ENCODE data around the gene KCNF1. TPM values are rescaled to one million over a fixed set of nuclear protein-coding genes. Genes with fewer than 3 reads are reported as not detected.

KCNF1 gene, protein sequence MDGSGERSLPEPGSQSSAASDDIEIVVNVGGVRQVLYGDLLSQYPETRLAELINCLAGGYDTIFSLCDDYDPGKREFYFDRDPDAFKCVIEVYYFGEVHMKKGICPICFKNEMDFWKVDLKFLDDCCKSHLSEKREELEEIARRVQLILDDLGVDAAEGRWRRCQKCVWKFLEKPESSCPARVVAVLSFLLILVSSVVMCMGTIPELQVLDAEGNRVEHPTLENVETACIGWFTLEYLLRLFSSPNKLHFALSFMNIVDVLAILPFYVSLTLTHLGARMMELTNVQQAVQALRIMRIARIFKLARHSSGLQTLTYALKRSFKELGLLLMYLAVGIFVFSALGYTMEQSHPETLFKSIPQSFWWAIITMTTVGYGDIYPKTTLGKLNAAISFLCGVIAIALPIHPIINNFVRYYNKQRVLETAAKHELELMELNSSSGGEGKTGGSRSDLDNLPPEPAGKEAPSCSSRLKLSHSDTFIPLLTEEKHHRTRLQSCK
- total RNA-seq = under 1 TPM in 2 of 3 donors, not detected in 1; 0.29 to 0.66 TPM

GRCh38 chr2:10911291-10912075, at the start of gene KCNF1:
Gene KCNF1 (plus strand): TSS chr2:10911934. CDS start chr2:10912427, 493 bp downstream.
- Histone ChIP-seq H3K4me1 (no peaks in the 10 kb centered on the region), H3K27me3 (peaks cover 0 to 42% of the 10 kb centered on the region in 2 donors), H3K36me3 (no peaks in the 10 kb centered on the region), H3K9me3 (no peaks in the 10 kb centered on the region), H3K4me3 (peak within 1 kb of the TSS; percentile 21 to 62 (median 35)), H3K27ac (no peak within 1 kb of the TSS)
- no peak for TF ChIP-seq CTCF (IDR thresholded peaks at IDR 0.05)
- no peak for TF ChIP-seq POLR2A (IDR thresholded peaks at IDR 0.05)
- TF ChIP-seq POLR2AphosphoS5 (IDR thresholded peaks at IDR 0.05) = no peak
- peak in 1 of 2 donors; percentile 37 for DNase-seq (ENCODE audit: low spot score in 2 of 2)
- intact Hi-C loops (cut with DNase I; ENCODE audit: low total_unique reads) = no loop called here

GRCh38 chr2:10862330-10862729, 49.4 kb upstream of the KCNF1 start:
- intact Hi-C loops (cut with DNase I; ENCODE audit: low total_unique reads) = no loop called here
- no peak for DNase-seq (ENCODE audit: low spot score in 2 of 2)

GRCh38 chr2:10863047-10863446, 48.7 kb upstream of the KCNF1 start:
- H3K27me3 ChIP-seq = peaks cover 0 to 18% of the 10 kb centered on the region in 2 donors
- intact Hi-C loops (cut with DNase I; ENCODE audit: low total_unique reads) = no loop called here
- no peaks in the 10 kb centered on the region for H3K4me1 ChIP-seq
- no peak for TF ChIP-seq POLR2A (IDR thresholded peaks at IDR 0.05)
- TF ChIP-seq POLR2AphosphoS5 (IDR thresholded peaks at IDR 0.05) = no peak
- no peak for TF ChIP-seq CTCF (IDR thresholded peaks at IDR 0.05)
- no peak overlapping the region for H3K4me3 ChIP-seq
- H3K9me3 ChIP-seq = no peaks in the 10 kb centered on the region
- H3K36me3 ChIP-seq = no peaks in the 10 kb centered on the region
- no peak for DNase-seq (ENCODE audit: low spot score in 2 of 2)
- no peak overlapping the region for H3K27ac ChIP-seq

More at GRCh38 chr2:10862330-10862729, 49.4 kb upstream of the KCNF1 start:
- Histone ChIP-seq H3K9me3 (no peaks in the 10 kb centered on the region), H3K36me3 (no peaks in the 10 kb centered on the region), H3K4me3 (no peak overlapping the region), H3K27me3 (peaks cover 0 to 18% of the 10 kb centered on the region in 2 donors), H3K4me1 (no peaks in the 10 kb centered on the region), H3K27ac (no peak overlapping the region)
- TF ChIP-seq POLR2AphosphoS5 (IDR thresholded peaks at IDR 0.05) = no peak
- TF ChIP-seq CTCF (IDR thresholded peaks at IDR 0.05) = no peak
- no peak for TF ChIP-seq POLR2A (IDR thresholded peaks at IDR 0.05)

GRCh38 chr2:10863837-10864236, 47.9 kb upstream of the KCNF1 start:
- no peak overlapping the region for H3K4me3 ChIP-seq
- H3K27ac ChIP-seq = no peak overlapping the region
- no peaks in the 10 kb centered on the region for H3K4me1 ChIP-seq
- TF ChIP-seq POLR2A (IDR thresholded peaks at IDR 0.05) (no peak), POLR2AphosphoS5 (IDR thresholded peaks at IDR 0.05) (no peak), CTCF (IDR thresholded peaks at IDR 0.05) (no peak)
- intact Hi-C loops (cut with DNase I; ENCODE audit: low total_unique reads) = no loop called here
- peaks cover 0 to 18% of the 10 kb centered on the region in 2 donors for H3K27me3 ChIP-seq
- no peak for DNase-seq (ENCODE audit: low spot score in 2 of 2)
- no peaks in the 10 kb centered on the region for H3K9me3 ChIP-seq
- H3K36me3 ChIP-seq = no peaks in the 10 kb centered on the region
